Measurements from ENCODE around the gene SLC12A2. TPM values are rescaled to one million over a fixed set of nuclear protein-coding genes. Genes with fewer than 3 reads are reported as not detected.

Gene SLC12A2
- total RNA-seq, 1 donor from 2014 or later: 77.8 TPM

- Mint-ChIP-seq H3K4me3 (no peak overlapping the region), H3K27me3 (peaks cover 7% of the 10 kb centered on the region), H3K27ac (no peak overlapping the region), H3K9me3 (peaks cover under 1% of the 10 kb centered on the region), H3K4me1 (ENCODE audit: unreplicated experiment) (peaks cover 22% of the 10 kb centered on the region), H3K36me3 (peaks cover 4% of the 10 kb centered on the region)
- no peak for TF ChIP-seq CTCF (conservative IDR thresholded peaks at IDR 0.05)
- DNase-seq (ENCODE audit: extremely low spot score, unreplicated experiment): no peak
These were observed 115.5 kb downstream of the SLC12A2 start for GRCh38 chr5:128199104-128199503.

GRCh38 chr5:128199611-128200010, 116.0 kb downstream of the SLC12A2 start:
- peaks cover 3% of the 10 kb centered on the region for H3K36me3 Mint-ChIP-seq
- H3K9me3 Mint-ChIP-seq: no peaks in the 10 kb centered on the region
- H3K4me1 Mint-ChIP-seq (ENCODE audit: unreplicated experiment): peaks cover 22% of the 10 kb centered on the region
- no peak for TF ChIP-seq CTCF (conservative IDR thresholded peaks at IDR 0.05)
- no peak overlapping the region for H3K27ac Mint-ChIP-seq
- DNase-seq (ENCODE audit: extremely low spot score, unreplicated experiment): no peak
- peaks cover 7% of the 10 kb centered on the region for H3K27me3 Mint-ChIP-seq
- H3K4me3 Mint-ChIP-seq: no peak overlapping the region

GRCh38 chr5:128201065-128201926, 117.7 kb downstream of the SLC12A2 start:
- H3K27ac Mint-ChIP-seq: peak overlapping the region; percentile 61
- H3K9me3 Mint-ChIP-seq: no peaks in the 10 kb centered on the region
- peaks cover 7% of the 10 kb centered on the region for H3K27me3 Mint-ChIP-seq
- peak; percentile 88 for DNase-seq (ENCODE audit: extremely low spot score, unreplicated experiment)
- H3K4me1 Mint-ChIP-seq (ENCODE audit: unreplicated experiment): peaks cover 22% of the 10 kb centered on the region
- H3K4me3 Mint-ChIP-seq: peak overlapping the region; percentile 83
- H3K36me3 Mint-ChIP-seq: peaks cover 3% of the 10 kb centered on the region
- TF ChIP-seq CTCF (conservative IDR thresholded peaks at IDR 0.05): peak; percentile 93

GRCh38 chr5:128202320-128202719, 118.8 kb downstream of the SLC12A2 start:
- Mint-ChIP-seq H3K4me1 (ENCODE audit: unreplicated experiment) (peaks cover 19% of the 10 kb centered on the region), H3K27me3 (peaks cover 7% of the 10 kb centered on the region), H3K27ac (no peak overlapping the region), H3K36me3 (peaks cover 3% of the 10 kb centered on the region), H3K9me3 (no peaks in the 10 kb centered on the region), H3K4me3 (no peak overlapping the region)
- DNase-seq (ENCODE audit: extremely low spot score, unreplicated experiment): no peak
- no peak for TF ChIP-seq CTCF (conservative IDR thresholded peaks at IDR 0.05)

- no peaks in the 10 kb centered on the region for H3K36me3 Mint-ChIP-seq
- H3K4me1 Mint-ChIP-seq (ENCODE audit: unreplicated experiment): peaks cover 13% of the 10 kb centered on the region
- H3K9me3 Mint-ChIP-seq: no peaks in the 10 kb centered on the region
- no peaks in the 10 kb centered on the region for H3K27me3 Mint-ChIP-seq
- H3K27ac Mint-ChIP-seq: no peak overlapping the region
- DNase-seq (ENCODE audit: extremely low spot score, unreplicated experiment): no peak
- H3K4me3 Mint-ChIP-seq: no peak overlapping the region
- no peak for TF ChIP-seq CTCF (conservative IDR thresholded peaks at IDR 0.05)
These were observed 124.9 kb downstream of the SLC12A2 start for GRCh38 chr5:128208436-128208835.
